Right renal cortex interstitium (tissue), 3 donors: ENCODE measurements around the gene CACNA2D3. TPM values are rescaled to one million over a fixed set of nuclear protein-coding genes. Genes with fewer than 3 reads are reported as not detected.

Experiments used
- DNase-seq, 3 donors: peaks; one replicate each; pipeline ENCODE4 v3.0.0-alpha.2; 2013; ENCODE audit warnings: low read depth in 3 of 3, low spot score in 2 of 3
- polyA plus RNA-seq, 3 donors: library from polyadenylated mRNA; unstranded; fragments of 120-200 nt; gene quantifications; one replicate each; pipeline ENCODE4 v1.2.1, GENCODE V29; 2013; ENCODE audit not compliant: insufficient read length in 3 of 3

Gene CACNA2D3
- polyA plus RNA-seq, 3 donors: 1.4 to 1.8 (median 1.6) TPM

DNA sequence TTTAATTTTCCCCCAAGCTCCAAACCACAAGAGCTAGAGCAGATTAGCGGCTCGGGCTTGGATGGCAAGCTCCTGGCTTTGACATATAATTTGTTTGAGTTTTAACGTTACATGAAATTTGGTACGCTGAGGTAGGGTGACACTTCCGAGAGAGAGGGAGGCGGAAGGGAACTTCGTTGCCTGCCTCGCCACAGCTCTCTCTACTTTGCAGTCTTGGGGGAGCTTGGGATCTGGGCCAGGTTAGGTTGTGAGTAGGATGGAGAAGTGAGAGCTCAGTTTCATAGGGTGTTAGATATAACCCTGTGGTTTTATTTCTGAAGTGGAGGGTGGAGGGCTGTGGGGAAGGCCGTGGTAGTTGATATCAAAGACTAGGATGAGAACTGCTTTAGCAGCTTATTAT, 765.8 kb downstream of the CACNA2D3 start:
- no peak for DNase-seq

DNA sequence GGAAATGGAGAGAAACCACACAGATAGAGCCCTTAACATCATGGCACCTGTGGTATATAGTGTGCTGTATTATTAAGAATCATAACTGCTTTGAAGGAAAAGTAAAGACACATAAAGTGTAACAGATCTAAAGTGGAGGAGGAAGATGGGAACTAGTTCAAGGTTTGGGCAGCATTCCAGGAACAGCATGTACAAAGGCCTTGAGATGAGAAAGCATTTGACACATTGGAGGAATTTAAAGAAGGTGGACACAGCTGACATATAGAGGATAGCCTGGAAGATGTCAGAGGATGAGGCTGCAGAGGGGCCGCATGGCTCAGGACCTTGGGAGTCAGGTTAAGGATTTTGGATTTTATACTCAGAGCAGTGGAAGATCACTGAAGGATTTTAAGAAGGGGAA, 766.5 kb downstream of the CACNA2D3 start:
- no peak for DNase-seq

DNA sequence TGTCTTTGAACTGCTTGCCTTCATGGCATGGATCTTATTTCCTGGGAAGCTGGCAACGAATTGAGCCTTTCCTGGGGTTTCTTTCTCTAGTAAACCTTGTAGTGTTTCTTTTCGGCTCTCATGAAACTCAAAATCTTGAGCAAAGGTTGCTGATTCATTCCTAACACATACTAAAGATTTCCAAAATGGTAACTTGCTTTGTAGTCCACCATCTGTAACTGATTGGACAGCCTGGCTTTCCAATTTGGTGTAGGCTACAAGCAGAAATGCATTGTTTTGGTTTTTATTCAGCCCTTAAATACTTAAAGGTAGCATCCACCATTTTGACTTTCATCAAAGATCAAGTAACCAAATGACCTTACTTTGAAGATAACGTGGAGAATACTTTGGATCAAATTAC, 767.4 kb downstream of the CACNA2D3 start:
- DNase-seq: no peak

DNA sequence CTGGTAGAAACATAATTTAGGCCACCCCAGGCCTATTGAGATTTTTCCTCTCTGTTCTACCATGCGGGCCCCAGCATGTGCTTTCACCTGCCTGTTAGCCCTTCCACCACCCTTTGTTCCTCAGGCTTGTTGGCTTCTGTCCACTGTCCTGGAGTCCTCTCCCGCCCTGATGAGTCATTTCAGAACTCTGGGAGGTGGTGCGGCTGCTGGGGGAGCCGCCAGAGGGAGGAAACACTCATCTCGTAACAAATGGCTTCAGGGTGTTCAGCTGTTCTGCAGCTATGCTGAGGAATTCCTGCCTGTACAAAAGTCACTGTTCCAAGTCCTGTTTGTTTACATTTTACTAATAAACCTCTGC, 769.2 kb downstream of the CACNA2D3 start:
- DNase-seq: peak in 2 of 3 donors; percentile 44 to 57

DNA sequence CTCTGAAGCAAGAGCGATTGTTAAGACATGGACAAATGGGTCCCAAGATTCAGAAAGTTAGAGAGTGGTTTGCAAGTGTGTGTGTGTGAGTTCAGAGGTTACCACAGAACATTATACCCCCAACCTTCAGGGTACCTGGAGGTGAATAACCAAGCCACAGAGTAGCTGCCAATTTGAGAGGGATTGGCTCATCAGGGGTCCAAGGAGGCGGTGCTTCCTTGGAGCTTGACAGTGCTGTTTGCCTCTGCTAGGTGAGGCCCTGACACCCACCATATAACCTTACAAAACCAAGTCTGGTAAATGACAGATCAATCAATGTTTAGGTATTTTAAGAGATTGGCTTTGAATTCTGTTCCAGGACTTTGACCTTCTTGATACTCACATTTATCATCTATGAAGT, 769.8 kb downstream of the CACNA2D3 start:
- DNase-seq: no peak

DNA sequence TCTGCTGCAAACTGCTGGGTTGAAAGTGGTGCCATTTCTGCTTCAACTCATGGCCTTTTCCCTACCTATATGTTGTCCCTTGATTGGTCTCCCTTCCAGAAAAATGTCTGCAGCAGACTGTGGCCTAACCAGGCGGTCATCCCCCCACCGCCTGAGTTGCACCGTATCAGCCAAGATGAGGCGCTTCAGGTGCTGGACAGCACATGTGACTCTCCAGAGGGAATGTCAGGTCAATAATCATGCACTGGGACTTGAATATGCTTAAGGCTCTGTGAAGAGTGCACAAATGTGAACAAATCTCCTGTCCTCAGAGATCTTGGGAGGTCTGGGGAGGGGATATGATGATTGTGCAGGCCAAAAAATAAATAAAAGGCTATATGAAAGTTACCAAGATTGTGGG, 773.3 kb downstream of the CACNA2D3 start:
- DNase-seq: no peak

DNA sequence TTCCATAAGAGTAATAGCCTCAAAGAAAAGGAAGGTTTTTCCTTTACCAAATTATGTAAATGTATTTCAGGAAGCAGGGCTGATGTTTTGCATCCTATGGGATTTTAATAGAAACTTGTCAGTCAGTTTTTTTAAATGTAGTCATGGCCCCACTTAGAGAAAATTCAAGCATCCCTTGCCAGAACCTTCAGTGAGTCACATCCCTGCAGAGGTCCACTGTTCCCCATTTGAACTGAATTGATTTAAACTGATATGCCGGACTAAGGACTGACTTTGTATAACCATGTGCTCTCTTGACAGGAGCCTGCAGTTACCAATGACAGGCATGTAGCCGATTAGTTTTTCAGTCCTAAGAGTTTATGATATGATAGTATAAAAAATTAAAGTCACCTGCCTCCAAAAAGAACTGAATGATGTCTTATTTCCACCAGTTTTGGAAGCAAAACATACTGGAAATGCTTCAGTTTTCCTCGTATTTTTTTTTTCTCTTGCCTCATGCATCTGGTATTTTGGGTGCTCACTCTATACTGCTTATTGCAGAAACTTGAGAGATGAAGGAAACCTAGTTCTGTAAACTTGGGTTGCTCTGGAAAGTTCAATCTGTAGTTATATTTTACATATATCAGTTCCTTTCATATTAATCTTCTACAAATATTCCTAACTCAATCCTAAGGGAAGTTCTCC, 774.8 kb downstream of the CACNA2D3 start:
- no peak for DNase-seq

DNA sequence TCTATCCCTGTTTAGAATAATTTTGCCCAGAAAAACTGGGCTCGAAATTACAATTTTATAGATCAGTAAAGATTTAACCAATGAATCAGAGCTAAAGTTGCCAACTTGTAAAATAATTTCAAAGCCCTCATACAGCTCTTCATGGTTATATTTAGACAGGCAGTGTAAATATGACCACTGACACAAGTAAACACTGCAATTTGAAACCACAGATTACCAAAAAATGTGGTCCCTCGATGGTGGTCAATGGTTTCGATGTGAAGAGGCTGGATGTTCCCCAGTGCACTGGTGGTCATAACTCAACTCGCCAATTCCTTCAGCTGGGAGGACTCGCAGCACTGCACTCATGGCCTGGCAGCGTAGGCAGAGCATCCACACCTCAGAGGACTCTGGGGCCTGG, 776.9 kb downstream of the CACNA2D3 start:
- DNase-seq: no peak

DNA sequence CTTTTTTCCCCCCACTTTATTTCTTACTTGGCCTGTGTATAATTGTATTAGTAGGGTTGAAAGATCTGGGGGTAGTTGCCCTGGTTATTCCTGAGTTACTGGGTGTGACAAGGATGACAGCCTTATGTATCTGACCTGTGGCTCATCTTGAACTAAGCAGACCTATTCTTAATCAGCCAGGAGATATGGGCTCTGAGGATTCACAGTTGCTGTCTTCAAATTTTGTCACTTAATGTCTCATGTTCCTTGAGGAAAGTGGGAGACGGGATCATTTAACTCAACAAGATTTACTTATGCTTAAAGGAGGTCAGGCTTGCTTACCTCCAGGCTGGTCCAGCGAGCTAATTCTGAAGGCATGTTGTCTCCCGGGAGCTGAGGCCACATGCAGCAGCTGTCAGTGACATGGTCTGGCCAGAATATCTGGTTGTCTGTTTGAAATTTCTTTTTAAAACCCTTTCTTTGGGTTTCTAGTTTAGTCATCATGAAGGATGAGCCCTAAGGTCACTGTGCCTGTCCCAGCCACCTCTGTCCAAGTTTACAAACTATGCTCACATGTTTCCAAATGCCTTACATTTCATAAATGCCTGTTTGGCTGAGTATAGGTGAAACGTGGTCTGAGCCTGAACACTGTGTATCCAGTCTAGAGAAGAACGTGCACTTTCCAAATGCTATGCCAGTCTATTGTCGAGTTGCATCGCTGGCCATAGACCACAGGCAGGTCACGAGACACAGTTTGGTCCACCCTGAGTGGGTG, 778.7 kb downstream of the CACNA2D3 start:
- DNase-seq: no peak

DNA sequence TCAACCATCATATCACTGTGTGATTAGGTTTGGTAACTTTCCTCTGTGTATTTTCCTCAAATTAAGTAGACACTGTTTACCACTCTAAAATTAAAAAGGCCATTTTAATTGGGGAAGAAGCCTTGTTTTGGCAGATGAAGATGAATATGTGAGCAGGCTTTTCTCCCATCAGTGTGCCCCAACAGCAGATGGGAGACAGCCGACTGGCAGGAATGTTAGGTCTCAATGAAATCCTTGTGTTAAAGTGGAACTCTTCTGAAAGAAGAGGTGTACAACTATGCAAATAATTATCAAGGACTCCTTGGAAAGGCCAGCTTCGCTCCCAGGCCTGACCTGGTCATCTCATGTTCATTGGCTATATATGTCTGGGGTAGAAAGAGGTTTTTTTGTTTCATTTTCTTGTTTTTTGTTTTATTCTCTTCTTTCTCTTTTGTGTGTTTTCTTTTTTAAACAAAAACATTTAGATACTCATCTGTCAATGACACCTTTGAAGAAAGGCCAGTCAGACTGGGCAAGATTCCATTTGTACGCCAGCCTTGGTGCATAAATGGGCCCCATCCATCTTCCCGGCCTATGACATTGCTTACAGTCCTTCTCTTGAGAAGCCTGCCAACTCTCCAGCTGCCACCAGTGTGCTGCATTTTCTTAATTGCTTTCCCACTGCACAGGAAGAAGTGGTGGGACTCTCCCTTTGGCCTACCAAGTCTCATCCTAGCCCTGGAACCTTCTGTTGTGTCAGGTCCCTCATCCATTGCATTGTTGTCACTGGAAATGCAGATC, 779.7 kb downstream of the CACNA2D3 start:
- no peak for DNase-seq

DNA sequence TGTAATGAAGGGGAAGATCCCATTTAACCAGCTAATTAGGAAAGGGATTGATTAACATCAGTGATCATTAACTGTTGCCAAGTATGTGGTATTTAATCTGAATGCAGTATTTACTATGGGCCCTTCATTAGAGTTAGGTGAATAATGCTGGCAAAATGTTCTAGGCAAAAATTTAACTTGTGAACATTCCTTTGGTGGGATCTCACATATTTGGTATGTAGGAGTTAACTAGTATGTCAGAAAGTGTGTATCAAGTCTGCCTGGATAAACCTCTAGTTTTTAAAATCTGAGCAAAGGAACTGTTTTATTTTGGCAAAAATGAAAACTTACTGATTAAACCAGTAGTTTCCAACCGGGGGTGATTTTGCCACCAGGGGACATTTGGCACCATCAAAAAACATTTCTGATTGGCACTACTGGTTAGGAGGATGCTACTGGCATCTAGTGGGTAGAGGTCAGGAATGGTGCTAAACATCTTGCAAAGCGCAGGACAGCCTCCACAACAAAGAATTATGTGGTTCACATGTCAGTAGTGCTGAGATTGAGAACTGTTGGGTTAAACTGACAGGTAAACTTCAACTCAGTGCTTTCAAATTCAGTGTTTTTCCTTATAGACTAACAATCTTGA, 783.0 kb downstream of the CACNA2D3 start:
- no peak for DNase-seq

DNA sequence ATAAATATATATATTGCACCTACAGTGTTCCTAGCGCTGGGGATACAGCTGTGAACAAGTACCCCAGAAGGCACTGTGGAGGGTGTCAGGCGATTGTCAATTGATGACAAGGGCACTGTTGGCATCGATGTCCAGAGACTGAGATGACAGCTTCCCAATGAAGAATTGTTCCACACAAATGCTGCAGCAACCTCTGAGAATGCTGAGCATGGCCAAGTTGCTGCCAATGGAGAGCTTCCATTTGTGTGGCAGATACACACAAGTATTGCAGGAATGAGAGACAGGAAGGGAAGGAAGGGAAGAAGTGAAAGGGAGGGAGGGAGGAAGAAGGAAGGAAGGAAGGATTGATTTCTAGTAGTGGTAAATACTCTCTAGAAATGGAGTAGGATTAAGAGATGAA, 783.6 kb downstream of the CACNA2D3 start:
- no peak for DNase-seq

DNA sequence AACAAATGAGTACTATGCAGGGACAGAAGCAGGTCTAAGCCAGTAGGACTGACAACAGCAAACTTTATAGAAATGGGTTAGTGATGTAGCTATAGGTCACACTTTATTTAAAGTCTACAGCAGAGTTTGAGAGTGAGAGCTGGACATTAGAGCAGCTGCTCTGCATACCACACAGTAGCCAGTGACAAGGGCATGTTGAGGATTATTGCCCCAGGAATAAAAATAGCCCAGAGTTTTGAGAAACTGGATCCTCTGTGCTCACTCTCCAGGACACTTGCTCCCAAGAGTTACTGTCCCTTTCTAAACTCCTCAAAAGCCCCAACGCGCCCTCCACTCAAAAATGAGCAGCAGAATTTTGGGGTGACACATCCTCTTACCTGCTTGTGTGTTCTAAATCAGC, 784.4 kb downstream of the CACNA2D3 start:
- no peak for DNase-seq

DNA sequence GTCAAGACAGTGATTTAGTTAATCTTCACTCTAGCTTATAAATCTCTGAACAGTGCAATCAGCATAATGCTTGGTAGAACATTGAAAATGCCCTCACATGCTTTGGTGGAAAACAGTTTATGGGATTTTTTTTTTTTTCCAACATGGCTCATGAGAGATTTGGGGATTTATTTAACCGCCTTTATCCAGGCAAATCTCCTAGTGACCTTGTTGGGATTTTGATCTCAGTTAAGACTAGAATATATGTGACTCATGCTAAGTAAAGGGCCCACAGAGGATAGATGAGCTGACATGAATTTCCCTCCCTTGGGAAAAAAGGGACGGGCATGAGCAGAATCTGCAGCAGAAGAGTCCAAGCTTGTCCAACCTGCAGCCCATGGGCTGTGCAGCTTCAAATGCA, 786.8 kb downstream of the CACNA2D3 start:
- DNase-seq: no peak

DNA sequence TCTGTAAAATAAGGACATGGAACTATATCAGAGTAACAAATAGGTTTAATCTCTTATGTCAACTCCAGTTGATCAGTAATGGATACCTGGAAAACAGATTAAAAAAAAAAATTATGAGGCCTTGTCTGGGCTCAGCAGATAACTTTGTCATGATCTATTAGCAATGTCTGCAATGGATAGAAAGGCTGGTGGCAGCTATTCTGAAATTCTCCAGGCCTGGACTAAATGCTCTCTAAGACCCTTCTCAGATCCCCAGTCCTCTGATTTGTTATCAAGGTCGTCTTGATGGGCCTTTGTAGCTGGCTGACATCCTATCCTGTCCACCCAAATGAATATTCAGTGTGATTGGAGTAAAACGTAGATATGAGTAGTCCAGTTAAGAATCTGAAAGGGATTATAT, 791.8 kb downstream of the CACNA2D3 start:
- no peak for DNase-seq

DNA sequence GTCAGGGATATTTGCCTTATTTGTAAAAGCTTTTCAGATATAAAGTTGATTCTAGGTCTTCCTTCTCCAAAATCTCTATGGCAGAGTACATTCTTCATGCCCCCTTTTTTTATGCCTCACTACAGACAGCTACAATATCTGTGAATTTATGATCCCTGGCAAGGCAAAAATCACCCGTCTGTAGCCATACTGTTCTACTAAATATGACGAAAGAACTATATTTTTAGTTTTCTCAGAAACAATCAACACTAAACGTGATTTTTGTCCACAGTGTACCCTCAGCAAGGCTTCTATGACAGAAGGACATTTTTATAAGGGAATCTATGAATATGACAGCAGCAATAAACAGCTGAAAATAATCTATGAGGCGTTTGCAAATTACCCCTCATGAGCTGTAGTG, 792.8 kb downstream of the CACNA2D3 start:
- no peak for DNase-seq

DNA sequence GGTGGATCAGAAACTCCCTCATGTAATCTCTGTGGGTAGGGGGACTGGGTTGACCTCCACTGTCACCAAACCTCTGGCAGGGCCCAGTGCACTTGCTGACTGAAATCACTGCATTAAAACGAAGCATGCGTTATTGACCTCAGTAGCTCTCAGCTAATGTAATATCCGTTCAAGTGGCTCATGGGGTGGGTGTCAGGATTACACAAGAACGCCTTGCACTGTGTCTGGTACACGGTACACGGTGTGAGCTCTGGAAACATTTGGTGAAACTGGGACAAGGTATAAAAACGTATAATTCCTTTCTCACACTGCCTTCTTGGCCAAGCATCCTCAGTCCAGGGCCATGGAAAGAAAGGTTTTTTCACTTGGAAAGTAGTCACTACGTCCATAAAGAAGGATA, 793.6 kb downstream of the CACNA2D3 start:
- DNase-seq: no peak

DNA sequence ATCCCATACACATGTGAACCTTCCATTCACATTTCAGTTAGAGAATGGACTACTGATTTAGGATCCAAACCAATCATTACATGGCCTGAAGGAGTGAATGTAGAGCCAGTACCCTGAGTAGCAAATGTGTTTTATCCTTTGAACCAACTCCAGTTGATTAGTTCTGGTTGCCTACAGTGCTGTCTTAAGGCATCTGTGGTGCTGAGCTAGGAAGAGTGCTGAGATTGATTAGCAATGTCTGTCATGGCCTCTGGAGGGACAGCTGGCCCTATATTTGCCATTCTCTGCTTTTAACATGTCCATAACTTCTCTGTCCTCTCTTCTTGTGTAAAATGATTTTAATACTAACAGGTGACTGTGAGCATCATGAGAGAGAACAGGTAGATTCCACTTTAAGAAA, 794.4 kb downstream of the CACNA2D3 start:
- DNase-seq: no peak

DNA sequence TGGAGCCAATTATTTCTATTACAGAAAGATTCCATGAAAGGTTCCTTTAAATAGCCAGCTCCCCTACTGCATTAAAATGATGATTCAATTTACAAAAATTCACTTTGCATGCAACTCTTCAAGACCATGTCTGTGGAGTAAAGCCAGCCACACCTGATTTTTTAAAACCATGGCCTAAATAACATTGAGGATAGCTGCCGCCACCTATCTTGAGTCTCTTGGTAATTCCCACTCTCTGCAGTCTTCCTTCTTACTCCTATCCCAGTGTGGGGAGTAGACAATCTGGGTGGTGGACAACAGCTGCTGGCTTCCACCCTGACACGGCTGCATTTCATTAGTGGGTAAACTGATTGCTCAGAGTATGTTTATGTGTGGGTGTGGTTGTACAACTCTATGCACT, 794.8 kb downstream of the CACNA2D3 start:
- no peak for DNase-seq

DNA sequence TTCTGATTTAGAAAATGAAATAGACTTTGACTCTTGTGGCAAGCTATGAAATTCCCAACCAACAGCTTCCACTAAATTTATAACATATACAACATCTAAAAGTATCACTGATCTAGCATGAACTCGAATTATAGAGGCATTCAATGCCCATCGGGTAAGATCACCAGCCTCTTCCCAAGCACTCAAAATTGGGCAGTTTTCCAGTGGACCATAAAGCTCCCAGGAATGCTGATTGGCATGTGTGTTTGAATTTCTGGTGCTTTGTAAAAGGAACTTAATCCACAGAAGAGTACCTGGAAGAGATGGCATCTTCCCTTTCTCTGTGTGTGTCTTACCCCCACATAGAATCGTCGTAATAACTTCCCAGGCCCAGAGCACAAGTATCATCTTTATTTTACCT, 795.5 kb downstream of the CACNA2D3 start:
- DNase-seq: no peak

DNA sequence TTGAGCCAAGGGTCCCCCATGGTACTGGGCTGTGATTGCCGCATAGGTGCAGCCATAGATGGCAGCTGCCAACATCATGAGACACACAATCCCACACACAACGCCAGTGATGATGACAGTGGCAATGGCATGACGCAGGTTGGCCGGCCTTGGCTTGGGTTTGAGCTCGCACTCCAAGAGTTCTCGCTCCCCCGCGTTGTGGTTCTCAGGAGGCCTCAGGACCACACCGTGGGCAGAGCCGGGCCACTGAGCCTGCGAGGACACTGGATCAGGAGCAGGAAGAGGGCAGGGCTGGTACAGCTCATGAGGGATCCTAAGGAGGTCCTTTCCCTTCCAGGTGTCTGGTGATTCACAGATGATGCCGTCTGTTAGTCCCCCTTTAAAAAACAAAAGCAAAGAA, 796.2 kb downstream of the CACNA2D3 start:
- DNase-seq: no peak
